NCI-H2227 (cell line): ENCODE data around the gene ZCCHC7.
"Not testable (repeated sequence)": the region's sequence is repeated elsewhere in the genome, so short reads cannot be mapped to it uniquely, and the experiment has no call there.

Experiments
- DNase-seq: peaks from one replicate; lab custom pipeline; 2025; ENCODE audit not compliant: unreplicated experiment; lab: John Stamatoyannopoulos, UW

ZCCHC7 gene

GRCh38 chr9:37395663-37396062 is 275.3 kb downstream of the ZCCHC7 start:
- DNase-seq, result no peak

- DNase-seq, result not testable (repeated sequence)
These were observed 277.6 kb downstream of the ZCCHC7 start for GRCh38 chr9:37397948-37398347.

DNA sequence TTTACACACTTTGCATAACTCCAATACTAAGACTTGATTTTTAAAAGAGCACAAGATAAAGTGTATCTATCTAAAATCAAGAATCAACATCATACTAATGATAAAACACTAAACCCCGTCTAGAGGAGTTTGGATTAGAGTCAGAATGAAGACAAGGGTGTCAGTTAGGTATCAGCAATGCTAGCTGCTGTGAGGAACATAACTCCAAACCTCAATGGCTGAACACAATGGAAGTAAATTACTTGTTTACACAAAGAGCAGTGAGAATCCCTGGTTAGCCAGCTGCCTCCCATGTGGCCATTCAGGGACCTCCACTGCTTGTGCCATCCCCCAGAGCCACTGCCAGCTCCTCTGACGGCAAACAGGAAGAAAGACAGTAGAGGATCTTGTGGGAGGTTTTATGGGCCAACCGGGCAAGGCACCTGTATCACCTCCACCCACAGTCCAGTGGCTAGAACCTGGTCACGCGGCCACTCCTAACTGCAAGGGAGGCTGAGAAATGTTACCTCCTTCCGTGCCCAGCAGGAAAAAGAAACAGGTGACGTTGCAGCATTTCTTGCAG is 278.2 kb downstream of the ZCCHC7 start:
- no peak for DNase-seq

- DNase-seq, result no peak
These were observed 279.0 kb downstream of the ZCCHC7 start for GRCh38 chr9:37399336-37399735.

GRCh38 chr9:37404590-37404989 is 284.2 kb downstream of the ZCCHC7 start:
- DNase-seq, result no peak

DNA sequence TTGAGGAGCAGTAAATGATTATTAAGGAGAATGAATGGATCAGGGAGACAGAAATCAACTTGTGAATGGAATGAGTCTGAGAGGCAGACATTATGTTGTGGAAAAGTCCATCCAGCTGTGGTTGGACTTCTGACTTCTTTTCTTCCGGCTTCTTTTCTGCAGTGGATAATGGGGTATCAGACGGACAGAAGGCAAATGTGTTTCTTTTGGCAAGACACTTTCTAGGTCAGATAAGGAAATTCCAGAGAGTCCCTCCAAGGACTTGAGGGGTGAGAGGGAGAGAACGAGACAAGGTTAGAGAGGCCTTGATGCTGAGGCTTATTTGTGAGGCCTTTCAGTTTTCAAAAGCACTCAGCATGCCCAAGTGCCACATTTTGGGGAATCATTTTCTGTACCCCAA is 285.0 kb downstream of the ZCCHC7 start:
- DNase-seq, result no peak

DNA sequence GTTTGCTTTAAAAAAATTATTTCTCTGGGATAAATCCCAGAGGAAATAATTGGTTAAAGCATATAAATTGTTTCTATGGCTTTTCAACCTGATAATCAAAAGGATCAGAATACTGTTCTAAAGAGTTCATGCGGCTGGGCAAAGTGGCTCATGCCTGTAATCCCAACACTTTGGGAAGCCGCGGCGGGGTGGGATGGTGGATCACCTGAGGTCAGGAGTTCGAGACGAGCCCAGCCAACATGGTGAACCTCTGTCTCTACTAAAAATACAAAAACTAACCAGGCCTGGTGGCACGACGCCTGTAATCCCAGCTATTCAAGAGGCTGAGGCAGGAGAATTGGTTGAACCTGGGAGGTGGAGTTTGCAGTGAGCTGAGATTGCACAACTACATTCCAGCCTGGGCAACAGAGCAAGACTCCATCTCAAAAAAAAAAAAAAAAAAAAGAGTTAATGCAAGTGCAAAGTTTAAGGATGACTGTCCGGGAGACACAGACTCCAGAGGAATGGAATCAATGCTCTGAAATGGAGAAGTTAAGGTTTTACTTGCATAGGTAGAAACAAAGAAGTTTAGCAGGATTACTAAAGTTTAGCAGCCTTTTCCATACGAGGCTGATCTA is 285.5 kb downstream of the ZCCHC7 start:
- no peak for DNase-seq

GRCh38 chr9:37406603-37407401 is 286.4 kb downstream of the ZCCHC7 start:
- no peak for DNase-seq

DNA sequence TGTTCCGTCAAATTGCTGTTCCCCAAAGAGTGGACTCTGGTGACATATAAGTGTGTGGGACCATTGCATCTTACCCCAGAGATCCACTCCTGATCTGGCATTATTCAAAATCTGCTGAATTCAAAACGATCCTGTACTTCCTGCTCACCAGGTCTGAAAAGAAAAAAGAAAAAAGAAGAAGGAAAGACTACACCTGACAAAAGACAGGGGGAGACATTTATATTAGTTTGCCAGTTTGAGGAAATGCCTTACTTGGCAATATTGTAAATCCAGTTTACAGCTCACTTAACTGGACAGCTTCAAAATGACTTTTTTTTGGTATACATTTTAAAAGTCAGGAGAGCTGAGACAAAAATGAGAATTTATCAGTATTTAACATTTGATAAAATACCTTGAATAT is 287.1 kb downstream of the ZCCHC7 start:
- DNase-seq, result no peak
